ENCODE data around the gene PRR15L.
A peak's percentile ranks its signal among the peaks of the same experiment; 100 is the strongest.

DNA sequence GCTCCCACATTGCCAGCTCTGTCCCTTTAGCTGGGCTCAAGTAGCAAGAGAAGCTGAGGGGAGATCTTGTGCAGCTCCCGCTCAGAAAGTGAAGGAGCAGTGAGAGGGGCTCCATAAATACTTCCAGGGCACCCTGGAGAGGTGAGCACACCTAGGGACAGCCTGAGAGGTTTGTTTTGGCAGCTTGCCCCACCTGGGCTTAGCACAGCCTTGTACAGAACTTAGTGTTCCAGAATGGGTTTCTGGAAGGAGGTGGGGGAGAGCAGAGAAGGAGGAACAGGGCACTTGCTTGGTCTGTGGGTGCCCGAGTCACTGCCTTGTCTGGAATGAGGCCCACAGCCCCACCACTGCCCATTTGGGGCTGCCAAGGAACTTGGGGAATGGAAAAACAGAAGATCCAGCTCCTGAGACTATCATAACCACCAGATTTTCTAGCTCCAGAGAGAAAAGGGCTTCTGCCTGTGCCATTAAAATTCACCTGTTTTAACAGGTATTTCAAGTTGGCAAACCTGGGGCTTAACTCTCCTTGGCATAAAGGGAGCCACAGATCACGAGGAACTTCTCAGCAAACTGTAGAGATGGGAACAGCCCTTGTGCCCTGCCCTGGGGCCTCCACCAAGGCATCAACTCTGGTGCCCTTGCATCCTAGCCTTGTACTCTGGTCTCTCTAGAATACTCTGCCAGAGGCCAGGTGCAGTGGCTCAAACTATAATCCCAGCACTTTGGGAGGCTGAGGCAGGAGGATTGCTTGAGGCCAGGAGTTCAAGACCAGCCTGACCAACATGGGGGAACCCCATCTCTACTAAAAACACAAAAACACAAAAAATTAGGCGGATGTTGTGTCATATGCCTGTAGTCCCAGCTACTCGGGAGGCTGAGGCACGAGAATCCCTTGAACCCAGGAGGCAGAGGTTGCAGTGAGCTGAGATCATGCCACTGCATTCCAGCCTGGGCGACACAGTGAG, 1.9 kb downstream of the PRR15L start:
- TF ChIP-seq, protein P1, sequence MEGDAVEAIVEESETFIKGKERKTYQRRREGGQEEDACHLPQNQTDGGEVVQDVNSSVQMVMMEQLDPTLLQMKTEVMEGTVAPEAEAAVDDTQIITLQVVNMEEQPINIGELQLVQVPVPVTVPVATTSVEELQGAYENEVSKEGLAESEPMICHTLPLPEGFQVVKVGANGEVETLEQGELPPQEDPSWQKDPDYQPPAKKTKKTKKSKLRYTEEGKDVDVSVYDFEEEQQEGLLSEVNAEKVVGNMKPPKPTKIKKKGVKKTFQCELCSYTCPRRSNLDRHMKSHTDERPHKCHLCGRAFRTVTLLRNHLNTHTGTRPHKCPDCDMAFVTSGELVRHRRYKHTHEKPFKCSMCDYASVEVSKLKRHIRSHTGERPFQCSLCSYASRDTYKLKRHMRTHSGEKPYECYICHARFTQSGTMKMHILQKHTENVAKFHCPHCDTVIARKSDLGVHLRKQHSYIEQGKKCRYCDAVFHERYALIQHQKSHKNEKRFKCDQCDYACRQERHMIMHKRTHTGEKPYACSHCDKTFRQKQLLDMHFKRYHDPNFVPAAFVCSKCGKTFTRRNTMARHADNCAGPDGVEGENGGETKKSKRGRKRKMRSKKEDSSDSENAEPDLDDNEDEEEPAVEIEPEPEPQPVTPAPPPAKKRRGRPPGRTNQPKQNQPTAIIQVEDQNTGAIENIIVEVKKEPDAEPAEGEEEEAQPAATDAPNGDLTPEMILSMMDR (IDR thresholded peaks at IDR 0.05) = no peak
- TF ChIP-seq POLR2A (IDR thresholded peaks at IDR 0.05) = peak in 1 of 2 donors; percentile 93

All from thyroid gland (tissue), 4 donors.